ENCODE measurements around the gene BRPF3.
"Not testable (repeated sequence)": the region's sequence is repeated elsewhere in the genome, so short reads cannot be mapped to it uniquely, and the experiment has no call there.

The BRPF3 gene

DNA sequence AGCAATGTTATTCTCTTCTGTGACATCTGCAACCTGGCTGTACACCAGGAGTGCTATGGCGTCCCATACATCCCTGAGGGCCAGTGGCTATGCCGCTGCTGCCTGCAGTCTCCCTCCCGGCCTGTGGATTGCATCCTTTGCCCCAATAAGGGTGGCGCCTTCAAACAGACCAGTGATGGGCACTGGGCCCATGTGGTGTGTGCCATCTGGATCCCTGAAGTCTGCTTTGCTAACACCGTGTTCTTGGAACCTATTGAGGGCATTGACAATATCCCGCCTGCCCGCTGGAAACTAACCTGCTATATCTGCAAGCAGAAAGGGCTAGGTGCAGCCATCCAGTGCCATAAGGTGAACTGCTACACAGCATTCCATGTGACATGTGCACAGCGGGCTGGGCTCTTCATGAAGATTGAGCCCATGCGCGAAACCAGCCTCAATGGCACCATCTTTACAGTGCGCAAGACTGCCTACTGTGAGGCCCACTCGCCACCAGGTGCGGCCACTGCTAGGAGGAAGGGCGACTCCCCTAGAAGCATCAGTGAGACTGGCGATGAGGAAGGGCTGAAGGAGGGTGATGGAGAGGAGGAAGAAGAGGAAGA lies 4.6 kb downstream of the BRPF3 start:
- no peak for DNase-seq (ENCODE audit: low read depth)

DNA sequence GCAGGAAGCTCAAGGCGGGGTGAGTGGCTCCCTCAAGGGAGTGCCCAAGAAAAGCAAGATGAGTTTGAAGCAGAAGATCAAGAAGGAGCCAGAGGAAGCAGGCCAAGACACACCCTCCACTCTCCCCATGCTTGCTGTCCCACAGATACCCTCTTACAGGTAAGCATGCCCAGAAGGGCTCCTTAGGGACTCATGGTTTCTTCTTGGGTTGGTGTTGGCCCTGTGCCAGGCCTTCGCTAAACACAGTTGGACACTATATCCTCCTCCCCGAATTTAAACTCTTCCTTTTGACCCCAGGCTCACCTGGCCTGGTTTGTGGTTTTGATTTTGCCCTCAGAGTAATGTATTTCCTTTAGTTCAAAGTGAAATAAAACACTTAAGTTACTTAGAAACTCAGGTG lies 5.1 kb downstream of the BRPF3 start:
- DNase-seq (ENCODE audit: low read depth): no peak

DNA sequence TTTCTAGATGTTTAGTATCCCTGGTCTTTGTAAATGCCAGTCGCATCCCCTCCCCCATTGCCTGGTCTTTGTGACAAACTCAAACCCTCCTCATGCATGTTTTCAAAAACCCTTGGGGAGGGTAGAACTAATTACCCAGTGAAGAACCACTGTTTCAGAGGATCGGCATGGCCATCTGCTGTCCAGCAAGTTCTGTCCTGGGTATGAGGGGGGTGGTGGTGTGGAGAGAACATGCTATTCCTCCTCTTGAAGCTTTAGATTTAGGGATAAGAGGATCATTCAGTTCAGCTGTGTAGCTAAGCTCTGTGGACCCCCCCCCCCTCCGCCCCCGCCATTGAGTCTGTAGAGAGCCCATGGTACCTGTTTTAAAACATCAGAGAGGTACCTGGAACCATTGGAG lies 5.6 kb downstream of the BRPF3 start:
- DNase-seq (ENCODE audit: low read depth): no peak

DNA sequence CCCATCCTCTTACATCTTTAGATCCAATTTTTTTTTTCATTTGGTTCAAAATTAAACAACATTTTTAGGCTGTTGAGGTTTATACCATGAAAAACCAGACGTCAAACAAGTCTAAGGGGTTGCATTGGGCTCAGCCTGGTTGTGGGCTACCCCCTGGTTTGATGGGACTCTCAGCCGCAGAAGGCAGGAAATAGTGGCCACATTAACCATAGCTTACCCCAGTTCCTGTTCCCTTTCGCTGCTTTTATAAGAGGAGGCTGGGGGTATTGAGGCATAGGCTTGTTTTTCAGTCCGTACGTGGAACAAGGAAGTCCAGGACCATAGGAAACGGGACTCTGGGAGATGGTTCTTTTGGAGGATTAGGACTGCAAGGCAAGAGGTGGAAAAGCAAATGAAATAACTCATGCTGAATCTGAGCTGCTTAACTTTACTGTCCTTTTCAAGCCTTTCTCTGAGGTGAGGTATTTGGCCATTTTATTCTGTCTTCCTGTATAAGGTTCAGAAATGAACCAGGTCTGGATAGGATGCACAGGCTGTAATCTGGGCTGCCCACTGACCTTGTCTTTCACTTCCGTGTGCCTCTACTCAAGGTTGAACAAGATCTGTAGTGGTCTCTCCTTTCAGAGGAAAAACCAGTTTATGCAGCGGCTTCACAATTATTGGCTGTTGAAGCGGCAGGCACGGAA lies 7.7 kb downstream of the BRPF3 start:
- DNase-seq (ENCODE audit: low read depth): peak; percentile 10

DNA sequence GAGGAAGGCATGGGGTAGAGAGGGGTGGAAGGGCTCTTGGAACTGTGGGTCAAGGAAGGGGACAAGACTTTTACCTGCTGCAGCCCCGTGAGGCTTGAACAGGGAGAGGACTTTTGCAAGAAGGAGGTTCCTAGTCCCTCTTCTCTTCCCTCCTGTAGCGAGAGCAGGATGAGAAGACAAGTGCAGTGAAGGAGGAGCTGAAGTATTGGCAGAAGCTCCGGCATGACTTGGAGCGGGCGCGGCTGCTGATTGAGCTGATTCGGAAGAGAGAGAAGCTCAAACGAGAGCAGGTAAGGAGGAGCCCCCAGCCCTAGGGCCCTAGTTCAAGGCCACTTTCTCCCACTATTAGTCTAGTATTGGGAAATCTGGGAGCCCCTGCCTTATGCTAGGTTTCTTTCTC lies 10.6 kb downstream of the BRPF3 start:
- DNase-seq (ENCODE audit: low read depth): no peak

DNA sequence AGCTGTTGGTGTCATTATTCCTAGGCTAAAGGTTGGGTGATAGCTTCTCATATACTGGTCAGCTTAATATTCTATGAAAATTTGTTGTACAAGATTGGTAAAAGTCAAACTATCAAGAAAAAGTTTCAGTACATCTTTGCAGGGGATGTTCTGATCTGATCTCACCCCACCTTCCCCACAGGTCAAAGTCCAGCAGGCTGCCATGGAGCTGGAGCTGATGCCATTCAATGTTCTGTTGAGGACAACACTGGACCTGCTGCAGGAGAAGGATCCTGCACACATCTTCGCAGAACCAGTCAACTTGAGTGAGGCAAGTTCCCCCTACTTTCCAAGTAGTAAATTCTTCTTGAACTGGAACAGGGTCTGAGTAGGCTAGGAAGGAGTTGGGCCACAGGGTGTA lies 13.1 kb downstream of the BRPF3 start:
- no peak for DNase-seq (ENCODE audit: low read depth)

DNA sequence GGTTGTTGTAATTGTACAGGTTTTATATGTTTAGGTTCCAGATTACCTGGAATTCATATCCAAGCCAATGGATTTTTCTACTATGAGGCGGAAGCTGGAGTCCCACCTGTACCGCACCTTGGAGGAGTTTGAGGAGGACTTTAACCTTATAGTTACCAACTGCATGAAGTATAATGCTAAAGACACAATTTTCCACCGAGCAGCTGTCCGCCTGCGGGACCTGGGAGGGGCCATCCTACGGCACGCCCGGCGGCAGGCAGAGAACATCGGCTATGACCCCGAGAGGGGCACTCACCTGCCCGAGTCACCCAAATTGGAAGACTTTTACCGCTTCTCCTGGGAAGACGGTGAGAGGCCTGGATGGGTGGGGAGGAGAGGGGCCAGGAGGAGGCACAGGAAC lies 13.6 kb downstream of the BRPF3 start:
- DNase-seq (ENCODE audit: low read depth): no peak

DNA sequence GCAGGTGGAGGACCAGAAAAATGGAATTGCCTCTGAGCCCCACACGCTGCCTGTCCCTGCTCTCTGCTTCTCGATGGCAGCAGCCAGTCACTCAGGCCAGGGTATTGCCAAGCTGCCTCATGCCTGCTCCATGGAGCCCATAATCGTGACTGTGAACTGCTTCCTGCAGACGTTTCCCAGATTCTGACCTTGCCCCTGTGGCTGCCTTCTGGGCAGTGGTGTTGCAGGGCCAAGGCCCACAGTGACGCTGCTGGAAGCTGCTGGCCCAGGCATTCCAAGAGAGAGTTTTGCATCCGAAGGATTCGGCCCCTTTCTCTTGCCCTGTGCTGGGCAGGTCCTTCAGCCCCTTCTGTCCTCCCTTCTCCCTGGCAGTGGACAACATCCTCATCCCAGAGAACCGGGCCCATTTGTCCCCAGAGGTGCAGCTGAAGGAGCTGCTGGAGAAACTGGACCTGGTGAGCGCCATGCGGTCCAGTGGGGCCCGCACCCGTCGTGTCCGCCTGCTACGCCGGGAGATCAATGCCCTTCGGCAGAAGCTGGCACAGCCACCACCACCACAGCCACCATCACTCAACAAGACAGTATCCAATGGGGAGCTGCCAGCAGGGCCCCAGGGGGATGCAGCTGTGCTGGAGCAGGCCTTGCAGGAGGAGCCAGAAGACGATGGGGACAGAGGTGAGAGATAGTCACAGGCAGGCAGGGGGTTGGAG lies 14.5 kb downstream of the BRPF3 start:
- no peak for DNase-seq (ENCODE audit: low read depth)

DNA sequence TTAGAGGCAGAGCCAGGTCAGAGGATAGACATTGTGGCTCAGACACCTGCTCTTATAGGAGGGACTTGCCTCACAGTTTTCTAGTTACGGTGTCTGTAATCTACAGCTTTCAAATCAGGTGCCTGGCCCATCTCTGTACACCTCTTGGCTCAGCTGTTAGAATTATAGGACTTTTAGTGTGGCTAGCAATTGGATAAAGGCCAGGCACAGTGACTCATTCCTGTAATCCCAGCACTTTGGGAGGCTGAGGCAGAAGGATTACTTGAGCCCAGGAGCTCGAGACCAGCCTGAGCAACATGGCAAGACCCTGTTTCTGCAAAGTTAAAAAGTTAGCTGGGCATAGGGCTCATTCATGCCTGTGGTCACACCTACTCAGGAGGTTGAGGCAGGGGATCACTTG lies 20.0 kb downstream of the BRPF3 start:
- no peak for DNase-seq (ENCODE audit: low read depth)

DNA sequence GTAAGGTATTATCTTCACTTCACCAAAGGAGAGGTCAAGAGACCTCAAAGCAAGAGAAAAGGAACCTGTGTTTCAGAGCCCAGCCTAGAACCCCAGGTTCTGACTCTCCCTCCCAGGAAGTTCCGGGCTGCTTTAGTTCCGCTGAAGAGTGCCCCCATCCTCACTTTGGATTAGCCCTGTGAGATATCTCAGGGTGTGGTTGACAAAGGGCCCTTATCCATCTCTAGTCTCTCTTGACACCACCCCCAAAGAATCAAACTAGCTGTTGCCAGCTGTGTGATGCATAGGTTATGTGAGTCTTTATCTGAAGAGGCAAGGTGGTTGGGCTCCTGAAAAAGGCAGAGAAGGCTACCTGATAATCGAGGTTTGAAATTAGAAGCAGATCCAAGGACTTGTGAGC lies 20.6 kb downstream of the BRPF3 start:
- no peak for DNase-seq (ENCODE audit: low read depth)

DNA sequence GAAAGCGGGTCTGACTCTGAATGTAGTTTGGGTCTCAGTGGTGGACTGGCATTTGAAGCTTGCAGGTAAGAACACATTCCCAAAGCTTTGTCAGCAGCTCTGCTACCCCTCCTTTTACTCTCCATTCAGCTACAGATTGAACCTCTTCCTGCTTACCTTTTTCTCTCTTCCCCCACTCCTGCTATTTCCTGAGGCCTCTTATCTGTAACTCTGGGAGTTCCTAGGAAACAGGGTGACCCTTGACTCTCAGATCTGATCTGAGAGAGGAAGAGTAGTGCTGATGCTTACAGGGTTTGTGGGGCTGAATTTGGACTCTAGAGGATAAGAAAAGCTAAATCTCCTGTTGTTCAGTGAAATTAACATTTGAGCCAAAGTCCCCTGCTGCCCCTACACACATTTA lies 21.4 kb downstream of the BRPF3 start:
- no peak for DNase-seq (ENCODE audit: low read depth)

DNA sequence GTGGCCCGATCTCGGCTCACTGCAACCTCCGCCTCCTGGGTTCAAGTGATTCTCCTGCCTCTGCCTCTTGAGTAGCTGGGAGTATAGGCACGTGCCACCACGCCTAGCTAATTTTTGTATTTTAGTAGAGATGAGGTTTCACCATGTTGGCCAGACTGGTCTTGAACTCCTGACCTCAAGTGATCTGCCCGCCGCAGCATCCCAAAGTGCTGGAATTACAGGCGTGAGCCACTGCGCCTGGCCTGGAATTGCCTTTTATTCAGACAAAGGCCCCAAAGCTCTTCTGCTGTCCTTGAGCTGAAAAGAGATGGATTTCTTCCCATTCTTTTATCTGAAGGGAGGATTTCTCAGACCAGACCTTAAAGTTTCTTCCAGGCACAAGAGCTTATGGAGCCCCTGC lies 22.0 kb downstream of the BRPF3 start:
- DNase-seq (ENCODE audit: low read depth): not testable (repeated sequence)

DNA sequence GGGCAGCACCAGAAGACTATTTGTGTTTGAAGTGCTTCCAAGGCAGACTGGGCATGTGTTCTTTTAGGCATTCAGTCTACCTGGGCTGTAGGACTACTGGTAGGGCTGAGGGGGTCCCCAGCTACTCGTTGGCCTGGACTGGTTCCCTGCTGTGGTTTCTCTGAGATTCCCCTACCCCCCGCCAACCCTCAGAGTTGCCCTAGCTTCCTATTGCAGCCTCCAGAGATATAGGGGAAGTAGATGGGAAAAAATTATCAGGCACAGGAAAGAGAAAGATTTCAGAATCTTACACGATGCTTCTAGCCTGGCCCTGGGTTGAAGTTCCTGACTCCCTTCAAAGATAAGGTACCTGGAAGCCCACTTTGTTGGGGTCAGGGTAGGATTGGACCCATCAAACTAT lies 22.5 kb downstream of the BRPF3 start:
- no peak for DNase-seq (ENCODE audit: low read depth)

DNA sequence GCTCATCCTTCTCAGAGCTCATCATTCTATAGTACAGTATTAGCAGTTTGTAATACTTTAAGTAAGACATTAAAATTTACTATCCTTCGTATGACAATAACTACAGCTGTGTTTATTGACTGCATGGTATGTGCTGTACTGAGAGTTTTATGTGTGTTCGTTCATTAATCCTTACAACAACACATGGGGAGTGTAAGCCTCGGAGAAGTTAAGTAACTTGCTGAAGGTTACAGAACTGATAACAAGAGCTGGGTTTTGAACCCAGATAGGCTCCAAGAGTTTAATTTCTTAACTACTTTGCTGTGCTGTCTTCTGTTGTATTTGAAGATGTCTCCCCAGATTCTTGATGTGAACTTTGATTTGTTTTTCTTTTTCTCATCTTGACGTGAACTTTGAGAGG lies 23.7 kb downstream of the BRPF3 start:
- DNase-seq (ENCODE audit: low read depth): no peak

DNA sequence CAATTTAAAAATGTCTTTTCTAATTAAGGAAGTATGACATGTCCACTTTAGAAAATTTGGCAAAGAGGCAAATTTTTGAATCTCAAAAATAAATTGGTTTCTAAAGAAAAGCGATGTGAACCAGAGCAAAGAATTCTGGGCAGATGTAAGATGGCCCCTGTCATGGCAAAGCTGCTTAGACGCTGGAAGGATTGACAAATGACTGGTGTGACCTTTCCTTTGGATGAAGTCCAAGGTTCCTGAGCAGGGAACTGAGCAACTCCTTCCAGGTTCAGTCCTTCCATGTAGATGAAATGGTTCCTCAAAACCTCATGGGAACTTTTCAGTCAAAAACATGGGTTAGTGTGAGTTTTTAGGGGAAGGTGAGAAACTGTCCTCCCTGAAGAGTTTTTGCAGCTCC lies 25.1 kb downstream of the BRPF3 start:
- DNase-seq (ENCODE audit: low read depth): no peak

DNA sequence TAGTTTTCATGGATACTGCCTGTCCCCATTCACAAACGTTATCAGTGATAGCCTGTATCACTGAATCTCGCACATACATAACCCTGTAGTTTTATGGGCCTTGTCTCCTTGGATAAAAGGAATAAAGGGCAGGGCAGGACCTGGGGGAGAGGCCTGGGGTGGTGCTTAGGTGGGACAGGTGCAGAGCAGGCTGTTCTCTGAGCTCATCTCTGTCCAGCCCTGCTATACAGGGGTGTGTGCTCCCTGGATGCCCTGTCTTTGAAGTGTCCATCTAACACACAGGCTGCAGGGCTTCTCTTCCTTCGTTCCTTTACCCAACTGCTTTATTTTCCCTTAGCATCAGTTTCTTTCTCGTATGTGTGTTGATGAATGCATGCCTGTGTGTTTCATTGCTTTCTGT lies 26.4 kb downstream of the BRPF3 start:
- no peak for DNase-seq (ENCODE audit: low read depth)

DNA sequence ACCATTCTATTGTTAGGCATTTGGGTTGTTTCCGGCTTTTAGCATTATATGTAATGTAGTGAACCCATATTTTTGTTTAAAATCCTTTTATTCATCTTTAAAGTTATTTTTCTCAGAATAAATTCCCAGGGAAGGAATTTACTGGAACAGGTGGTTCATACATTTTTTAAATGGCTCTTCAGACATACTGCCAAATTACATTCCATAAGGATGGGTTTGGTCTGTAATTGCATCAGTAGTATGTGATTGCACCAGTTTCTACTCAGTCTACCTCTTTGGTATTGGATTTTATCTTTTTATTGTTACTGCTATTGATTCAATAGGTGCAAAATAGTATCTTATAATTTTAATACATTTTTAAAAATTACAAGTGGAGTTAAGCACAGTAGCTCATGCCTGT lies 27.2 kb downstream of the BRPF3 start:
- no peak for DNase-seq (ENCODE audit: low read depth)

DNA sequence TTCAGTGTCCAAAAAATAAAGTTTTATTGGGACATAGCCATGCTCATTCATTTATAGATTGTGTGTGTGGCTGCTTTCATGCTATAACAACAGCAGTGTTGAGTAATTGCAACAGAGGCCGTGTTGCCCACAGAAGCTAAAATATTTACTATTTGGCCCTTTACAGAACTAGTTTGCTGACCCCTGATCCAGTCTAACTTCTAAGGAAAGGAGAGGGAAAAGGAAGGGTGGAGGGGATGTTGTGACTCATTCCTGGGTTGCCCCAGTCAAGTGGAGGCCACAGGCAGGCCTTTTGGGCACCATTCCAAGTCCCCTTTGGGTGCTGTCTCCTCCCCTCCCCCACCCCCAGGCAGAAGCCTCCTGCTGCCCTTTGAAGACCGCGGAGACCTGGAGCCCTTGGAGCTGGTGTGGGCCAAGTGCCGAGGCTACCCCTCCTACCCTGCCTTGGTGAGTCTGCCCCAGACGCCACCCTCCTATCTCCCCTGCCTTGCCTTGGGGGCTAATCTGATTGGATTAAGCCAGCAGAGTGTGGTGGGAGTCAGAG lies 28.4 kb downstream of the BRPF3 start:
- DNase-seq (ENCODE audit: low read depth): no peak

DNA sequence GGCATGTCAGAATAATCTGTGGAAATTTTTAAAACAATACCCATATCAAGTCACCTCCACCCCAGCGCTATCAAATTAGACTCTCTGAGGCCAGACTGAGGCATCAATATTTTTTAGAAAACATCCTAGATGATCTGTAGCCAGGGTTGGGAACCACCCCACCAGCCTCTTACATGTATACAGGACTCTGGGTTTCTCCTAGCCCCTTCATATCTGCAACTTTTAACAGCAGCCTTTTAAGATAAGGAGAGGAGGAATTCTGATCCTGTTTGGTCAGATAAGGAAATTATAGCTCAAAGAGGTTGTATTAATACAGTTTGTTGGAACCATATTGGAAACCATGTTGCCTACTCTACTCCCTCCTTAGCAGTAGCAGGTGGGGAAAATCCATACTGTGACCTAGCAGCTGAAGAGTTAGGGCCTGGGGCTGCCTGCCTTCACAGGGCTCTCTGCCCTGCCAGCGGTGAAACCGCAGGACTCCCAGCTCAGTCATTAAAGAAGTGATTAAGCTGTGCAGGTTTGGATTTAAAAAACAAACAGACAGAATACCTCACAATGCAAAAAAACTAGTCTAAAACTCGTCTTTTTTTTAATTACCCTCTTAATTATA lies 30.0 kb downstream of the BRPF3 start:
- DNase-seq (ENCODE audit: low read depth): no peak

DNA sequence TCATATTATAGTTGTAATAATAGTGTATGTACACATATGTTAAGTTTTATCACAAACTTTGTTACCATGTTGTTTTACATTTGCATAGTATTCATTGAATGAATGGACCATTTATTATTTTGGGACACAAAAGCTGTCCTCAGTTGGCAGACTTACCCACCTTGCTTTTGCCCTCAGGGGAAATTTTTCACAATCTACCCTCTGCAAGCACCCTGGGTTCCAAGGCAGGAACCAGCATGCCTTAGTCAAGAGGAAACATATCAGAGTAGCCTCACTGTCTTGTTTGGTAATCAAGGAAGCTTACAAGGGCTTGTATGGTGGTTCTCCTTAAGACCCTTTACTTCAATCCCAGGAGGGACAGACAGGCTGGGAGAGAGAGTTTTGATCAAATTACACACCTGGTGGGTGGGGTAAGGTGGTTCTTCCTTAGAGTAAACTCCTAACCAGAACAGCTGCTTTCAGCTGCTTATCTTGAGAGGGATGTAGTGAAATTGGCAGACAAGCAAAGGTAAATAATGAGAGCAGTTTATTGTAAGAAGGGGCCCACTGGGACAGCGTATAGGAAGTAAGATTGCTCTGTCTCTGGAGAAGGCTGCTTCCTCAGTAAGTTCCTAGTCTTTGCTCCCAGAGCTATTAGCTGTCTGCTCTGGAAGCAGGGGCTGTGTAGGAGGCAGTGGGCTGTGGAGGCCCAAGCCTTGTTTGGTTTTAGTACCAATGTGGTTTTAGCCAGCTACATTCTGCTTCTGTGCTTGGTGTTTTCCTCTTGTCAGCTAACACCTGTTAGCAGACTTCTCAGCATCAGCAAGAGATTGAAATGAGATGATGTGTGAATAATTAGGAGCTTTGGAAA lies 31.1 kb downstream of the BRPF3 start:
- no peak for DNase-seq (ENCODE audit: low read depth)

DNA sequence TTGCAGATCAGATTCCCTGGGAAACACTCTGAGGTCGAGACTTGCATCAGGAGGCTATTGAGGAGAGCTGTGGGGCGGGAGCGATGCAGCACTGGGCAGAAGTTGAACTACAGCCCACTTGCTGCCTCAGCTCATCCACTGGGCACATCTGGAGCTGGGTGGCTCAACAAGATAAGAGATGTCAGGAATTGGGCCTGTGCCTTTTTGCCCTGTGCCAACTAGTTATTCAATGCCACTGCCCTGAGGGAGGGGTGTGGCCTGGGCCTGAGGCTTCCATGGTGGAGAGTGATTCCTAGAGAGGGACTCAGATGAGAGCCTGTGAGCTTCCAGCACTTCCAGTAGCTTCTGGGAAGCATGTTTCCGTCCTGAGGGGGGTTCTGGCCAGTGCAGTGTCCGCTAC lies 32.7 kb downstream of the BRPF3 start:
- no peak for DNase-seq (ENCODE audit: low read depth)

DNA sequence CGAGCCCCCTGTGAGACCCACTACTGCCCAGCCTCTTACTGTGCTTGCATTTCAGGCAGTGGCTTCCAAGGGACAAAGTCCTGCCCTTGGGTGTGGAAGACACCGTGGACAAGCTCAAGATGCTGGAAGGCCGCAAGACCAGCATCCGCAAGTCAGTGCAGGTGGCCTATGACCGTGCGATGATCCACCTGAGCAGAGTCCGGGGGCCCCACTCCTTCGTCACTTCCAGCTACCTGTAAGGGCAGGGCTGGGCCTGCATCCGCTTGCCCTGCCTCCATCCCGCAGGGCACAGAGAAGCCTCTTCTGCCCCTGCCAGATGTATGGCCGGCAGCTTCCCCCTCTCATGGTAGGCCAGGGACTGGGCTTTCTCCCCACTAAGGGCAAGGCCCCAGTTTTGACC lies 33.8 kb downstream of the BRPF3 start:
- DNase-seq (ENCODE audit: low read depth): no peak

All from activated T-helper 9 cell treated with anti-CD3 and anti-CD28 coated beads, Interleukin-2, amount 50 U/mL, for 16 hours (primary cell).